CD1c-positive myeloid dendritic cell (primary cell): Measurements from ENCODE around the gene FTH1.
"Not testable (repeated sequence)": the region's sequence is repeated elsewhere in the genome, so short reads cannot be mapped to it uniquely, and the experiment has no call there.

Source experiments
- DNase-seq: peaks from one replicate; pipeline ENCODE4 v3.0.0-alpha.2; 2016; ENCODE audit errors: extremely low spot score

Gene FTH1

DNA sequence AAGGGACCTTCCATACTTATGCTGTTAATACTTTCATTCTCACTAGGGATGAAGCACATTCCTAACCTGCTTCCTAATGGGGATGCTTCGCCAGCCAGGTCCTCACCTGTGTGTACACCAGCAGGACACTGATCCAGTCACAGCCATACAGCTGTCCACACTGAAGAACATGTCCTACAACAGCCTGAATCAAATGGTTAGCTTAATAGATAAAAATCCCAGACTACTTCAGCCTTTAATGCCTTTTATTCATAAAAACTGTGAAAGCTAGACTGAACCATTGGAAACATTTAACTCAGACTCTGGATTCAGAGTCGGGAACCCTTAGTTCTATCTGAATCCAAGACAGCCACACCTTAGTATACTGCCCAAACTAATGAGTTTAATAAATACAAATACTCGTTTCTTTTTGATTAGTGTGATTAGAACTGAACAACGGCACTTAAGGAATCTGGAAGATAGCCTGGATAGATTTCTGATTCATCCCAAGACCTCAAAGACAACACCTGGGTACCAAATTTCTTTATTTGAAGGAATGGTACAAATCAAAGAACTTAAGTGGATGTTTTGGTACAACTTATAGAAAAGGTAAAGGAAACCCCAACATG, 3.3 kb downstream of the FTH1 start:
- DNase-seq: no peak

DNA sequence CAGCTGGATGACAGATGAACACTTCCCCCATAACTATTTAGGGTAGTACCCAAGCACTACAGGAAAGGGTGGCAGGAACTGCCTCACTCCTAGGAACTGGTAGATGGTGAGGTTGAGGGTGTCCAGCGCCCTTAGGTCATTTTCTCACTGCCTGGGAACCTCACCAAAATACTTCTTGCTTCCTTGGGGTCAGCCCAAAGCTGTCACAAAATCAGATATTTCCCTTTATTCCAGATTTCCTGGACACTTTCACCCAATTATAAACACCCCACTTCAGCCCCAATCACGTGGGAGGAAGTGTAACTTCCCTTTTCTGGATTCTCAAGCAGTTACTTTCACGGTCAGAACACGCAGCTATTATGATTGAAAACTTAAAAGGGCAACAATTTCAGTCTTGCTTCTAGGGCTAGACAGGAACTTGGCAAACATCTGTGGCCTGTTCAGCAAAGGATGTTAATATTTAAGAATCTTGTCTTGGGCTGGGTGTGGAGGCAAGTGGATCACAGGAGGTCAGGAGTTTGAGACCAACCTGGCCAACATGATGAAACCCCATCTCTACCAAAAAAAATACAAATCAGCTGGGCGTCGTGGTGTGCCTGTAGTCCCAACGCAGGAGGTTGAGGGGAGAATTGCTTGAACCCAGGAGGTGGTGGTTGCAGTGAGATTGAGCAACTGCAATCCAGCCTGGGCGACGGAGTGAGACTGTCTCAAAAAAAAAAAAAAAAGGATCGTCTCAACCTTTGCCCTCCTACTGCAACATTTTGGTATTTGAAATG, 4.0 kb downstream of the FTH1 start:
- DNase-seq: peak; percentile 96

DNA sequence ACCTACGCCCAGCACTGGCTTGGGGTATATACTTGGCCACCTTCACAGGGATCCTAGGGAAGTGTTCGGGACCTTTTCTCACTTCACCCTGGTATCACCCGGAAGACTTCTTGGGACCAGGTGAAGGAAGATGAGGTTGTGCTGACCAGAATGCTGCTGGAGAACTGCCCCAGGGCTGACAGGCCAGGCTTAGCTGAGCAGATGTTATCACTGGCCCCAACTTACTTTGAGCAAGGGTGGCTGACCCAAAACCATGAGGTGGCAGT, 4.5 kb downstream of the FTH1 start:
- DNase-seq: no peak

DNA sequence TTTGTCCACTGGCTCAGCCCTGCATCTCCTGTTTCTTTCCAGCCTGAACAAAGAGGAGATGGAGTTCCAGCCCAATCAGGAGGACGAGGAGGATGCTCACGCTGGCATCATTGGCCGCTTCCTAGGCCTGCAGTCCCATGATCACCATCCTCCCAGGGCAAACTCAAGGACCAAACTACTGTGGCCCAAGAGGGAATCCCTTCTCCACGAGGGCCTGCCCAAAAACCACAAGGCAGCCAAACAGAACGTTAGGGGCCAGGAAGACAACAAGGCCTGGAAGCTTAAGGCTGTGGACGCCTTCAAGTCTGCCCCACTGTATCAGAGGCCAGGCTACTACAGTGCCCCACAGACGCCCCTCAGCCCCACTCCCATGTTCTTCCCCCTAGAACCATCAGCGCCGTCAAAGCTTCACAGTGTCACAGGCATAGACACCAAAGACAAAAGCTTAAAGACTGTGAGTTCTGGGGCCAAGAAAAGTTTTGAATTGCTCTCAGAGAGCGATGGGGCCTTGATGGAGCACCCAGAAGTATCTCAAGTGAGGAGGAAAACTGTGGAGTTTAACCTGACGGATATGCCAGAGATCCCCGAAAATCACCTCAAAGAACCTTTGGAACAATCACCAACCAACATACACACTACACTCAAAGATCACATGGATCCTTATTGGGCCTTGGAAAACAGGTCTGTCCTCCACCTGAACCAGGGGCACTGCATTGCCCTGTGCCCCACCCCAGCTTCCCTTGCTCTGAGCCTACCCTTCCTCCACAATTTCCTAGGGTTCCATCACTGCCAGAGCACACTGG, 5.0 kb downstream of the FTH1 start:
- peak; percentile 18 for DNase-seq

DNA sequence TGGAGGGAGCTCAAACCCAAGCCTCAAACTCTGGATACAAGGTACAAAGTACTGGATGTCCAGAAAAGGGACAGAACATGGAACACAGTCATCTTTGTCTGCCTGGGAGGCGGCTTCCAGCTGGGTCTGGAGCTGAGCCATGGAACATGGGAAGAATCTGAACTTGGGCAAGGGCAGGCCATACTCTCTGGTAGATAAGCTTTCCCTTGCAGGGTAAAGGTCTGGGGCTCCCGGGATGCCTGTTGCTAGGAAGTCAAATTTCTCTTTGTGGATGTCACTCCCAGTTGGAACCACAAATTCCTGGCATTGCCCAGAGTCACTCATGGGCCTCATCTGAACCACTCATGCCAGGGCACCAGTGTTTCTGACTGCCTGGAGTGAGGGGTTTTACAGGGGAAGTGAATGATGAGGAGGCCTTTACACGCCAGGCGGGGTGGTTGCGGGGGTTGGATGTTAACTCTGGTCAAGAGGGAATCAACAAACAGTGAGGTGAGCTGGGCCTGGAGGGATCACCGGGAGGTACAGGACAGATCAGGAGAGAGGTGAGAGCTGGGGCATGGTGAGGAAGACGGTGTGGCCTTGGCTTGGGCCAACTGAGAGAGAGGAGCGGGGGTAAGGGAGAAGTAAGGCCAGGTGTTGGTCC, 5.7 kb downstream of the FTH1 start:
- DNase-seq: peak; percentile 17

DNA sequence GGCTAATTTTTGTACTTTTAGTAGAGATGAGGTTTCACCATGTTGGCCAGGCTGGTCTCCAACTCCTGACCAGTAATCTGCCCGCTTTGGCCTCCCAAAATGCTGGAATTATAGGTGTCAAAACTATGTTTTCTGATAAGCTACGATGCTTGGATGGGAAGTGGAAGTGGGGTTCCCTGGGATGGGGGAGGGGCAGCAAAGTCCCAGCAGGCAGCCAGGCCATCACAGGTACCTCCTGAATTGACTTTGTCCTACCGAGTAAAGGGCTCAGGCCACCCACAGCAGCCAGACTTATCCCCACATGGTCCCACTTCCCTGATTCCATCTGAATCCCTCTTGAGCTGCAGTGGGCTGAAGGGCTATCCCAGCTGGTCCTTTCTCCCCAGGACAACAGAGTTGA, 6.9 kb downstream of the FTH1 start:
- no peak for DNase-seq

DNA sequence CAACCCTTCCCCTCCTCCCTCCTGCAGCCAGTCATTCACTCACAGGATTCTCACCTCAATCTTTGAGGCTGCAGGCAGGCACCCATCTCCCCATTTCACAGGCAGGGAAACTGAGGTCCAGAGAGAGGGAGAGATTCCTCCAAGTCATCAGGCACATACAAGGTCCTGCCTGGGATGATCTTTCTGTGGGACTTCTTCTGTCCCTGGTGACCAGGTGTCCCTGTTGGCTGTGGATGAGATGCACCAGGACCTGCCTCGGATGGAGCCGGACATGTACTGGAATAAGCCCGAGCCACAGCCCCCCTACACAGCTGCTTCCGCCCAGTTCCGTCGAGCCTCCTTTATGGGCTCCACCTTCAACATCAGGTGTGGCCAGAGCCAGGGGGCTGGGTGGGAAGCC, 7.8 kb downstream of the FTH1 start:
- no peak for DNase-seq

DNA sequence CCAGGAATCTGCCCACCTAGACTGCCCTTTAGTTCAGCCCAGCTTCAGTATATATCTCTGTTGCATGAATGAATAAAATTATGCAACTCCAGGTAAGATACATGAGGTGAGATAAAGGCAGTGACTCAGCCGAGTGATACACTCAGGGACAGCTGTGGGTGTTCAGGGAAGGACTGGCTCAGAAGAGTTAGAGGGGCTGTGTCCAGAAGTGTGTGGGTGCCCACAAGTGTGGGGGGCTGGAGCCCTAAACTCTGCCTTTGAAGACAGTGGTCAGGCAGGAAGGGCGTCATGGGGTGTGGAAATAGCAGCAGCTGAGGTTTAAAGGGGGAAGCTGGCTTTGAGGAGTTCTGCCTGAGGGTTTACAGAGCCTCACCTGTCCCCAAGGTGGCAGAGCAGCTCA, 8.3 kb downstream of the FTH1 start:
- DNase-seq: no peak

DNA sequence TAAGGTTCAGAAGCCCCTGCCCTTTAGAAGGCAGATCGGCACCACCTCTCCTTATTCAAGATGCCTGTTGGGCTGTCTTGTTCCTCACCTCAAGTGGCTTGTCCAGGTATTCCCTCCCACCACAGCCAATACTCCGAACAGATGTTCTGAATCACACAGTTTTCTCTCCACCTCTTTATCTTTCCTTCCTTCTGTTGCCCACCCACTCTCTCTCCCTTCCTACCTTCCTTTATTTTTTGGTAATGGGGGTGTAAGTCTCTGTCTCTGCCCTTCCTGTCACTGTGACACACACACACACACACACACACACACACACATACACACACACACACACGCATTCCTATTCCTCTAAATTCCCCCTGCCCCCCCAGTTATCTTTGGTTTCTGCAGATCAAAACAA, 8.8 kb downstream of the FTH1 start:
- no peak for DNase-seq

DNA sequence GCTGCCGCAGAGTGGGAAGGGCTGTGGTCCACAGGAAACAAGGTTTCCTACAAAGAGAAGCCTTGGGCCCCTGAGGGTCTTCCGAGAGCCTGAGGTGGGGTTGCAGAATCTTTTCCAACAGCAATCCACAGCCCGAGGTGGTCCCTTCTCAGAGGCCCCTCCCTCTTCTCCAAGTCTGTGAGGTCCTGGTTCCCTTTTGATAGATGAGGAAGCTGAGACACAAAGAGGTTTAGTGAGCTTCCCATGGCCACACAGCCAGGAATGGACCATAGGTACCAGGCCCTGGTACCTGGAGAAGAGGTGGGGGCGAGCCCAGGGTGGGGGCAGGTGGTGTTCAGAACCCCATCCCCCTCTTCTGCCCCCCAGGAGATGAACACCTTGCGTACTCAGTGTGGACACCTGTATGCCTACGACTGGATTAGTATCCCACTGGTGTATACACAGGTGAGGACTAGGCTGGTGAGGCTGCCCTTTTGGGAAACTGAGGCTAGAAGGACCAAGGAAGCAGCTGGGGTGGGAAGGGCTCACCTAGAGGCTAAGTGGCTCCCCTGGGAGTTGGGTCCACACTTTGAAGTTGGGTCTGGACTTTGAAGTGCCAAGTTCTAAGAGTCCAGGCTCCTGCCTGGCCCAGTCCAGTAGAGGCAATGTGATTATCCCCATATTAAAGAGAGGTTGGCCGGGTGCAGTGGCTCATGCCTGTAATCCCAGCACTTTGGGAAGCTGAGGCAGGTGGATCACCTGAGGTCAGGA, 10.2 kb downstream of the FTH1 start:
- peak; percentile 31 for DNase-seq

DNA sequence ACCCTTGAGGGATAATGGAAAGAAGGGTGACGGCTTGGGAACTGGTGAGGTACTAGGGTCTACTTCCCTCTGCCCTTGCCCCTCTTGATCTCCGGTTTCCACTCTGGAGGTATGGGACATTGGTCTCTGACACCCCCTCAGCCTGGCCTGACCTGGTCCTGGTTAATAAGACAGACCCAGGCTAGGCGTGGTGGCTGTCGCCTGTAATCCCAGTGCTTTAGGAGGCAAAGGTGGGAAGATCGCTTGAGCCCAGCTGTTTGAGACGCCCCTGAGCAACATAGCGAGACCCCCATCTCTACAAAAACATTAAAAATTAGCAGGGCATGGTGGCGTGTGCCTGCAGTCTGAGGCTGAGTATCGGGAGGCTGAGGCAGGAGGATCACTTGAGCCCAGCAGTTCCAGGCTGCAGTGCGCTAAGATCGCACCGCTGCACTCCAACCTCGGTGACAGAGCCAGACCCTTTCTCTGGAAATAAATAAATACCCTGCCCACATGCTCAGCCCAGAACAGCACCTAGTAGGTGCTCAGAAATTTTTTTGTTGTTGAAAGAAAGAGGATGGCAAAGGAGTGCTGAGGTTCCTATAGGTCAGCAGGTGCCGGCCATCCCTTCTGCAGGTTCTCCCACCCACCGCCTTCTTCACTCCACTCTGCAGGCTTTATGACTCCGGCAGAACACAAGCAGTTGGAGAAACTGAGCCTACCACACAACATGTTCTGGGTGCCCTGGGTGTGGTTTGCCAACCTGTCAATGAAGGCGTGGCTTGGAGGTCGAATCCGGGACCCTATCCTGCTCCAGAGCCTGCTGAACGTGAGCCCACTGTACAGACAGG, 11.0 kb downstream of the FTH1 start:
- DNase-seq: no peak

DNA sequence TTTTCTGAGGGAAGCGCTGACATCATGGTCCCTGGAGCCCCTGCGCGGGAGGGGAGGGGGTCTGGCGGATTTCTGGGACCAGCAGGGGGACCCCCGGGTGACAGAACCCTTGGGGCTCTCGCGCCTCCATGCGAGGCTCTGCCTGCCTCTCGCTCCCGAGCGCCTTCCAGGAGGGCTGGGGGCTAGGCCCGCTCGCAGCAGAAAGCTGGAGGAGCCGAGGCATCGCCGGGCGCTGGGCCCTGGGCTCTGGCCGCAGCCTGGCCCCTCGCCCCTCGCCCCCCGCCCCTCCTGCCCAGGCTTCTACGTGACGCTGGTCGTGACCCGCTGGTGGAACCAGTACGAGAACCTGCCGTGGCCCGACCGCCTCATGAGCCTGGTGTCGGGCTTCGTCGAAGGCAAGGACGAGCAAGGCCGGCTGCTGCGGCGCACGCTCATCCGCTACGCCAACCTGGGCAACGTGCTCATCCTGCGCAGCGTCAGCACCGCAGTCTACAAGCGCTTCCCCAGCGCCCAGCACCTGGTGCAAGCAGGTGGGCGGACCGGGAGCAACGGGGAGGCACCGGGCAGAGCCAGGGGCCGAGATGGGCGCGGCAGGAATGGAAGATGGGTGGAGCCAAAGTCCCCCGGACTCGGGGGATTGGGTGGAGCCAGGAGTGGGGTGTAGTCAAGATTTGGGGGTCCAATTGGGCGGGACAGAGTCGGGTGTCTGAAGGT, 11.9 kb downstream of the FTH1 start:
- peak; percentile 35 for DNase-seq

DNA sequence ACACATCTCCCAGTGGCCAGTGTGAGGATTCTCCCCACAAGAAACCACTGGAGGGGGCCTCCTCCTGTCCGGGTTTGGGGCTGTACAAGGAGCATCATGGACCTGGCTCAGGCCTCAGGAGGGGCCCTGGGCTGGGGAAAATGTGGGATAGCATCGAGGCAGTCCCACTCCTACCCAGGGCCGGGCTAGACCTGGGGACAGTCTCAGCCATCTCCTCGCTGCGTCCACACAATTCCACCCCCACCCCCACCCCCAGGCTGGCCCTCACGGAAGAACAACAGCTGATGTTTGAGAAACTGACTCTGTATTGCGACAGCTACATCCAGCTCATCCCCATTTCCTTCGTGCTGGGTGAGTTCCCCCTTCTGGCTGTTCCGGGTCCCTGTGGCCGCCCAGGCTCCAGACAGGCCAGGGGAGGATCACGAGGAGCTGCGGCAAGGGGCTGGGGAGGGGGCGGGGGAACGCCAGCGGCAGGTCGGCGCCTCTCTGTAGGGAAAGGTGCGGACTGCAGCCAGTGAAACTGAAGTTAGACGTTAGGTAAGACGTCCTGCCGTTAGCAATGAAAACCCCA, 12.5 kb downstream of the FTH1 start:
- DNase-seq: peak; percentile 92

DNA sequence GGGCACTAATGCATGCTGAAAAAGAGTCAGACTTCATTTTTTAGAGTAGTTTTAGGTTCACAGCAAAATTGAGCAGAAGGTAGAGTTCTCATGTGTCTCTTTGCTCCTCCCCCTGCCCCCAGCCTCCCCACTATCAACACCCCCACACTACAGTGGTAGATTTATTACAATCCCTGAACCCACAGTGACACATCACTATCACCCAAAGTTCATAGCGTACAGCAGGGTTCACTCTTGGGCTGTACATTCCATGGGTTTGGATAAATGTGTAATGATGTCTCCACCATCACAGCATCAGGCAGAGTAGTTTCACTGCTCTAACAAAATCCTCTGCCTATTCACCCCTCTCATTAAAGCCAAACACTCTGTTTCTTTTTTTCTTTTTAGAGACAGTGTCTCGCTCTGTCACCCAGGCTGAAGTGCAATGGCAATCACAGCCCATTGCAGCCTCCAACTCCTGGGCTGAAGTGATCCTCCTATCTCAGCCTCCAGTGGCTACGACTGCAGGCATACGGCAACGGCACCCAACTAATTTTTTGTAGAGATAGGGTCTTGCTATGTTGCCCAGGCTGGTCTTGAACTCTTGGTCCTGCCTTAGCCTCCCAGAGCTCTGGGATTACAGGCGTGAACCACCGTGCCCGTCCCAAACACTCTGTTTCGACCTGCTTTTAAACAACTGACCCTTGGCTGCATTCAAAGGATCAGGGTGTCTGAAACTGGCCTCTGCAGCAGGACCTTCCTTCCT, 13.2 kb downstream of the FTH1 start:
- DNase-seq: peak; percentile 32

DNA sequence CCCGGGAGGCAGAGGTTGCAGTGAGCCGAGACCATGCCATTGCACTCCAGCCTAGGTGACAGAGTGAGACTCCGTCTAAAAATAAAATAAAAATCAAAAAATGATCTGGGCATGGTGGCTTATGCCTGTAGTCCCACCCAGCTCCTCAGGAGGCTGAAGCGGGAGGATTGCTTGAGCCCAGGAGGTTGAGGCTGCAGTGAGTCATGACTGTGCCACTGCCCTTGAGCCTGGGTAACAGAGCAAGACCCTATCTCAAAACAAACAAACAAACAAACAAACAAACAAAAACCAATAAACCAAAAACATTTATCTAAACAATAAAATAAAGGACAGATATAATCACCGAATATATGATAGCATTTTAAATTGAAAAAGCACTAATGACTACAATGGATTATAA, 13.8 kb downstream of the FTH1 start:
- not testable (repeated sequence) for DNase-seq

DNA sequence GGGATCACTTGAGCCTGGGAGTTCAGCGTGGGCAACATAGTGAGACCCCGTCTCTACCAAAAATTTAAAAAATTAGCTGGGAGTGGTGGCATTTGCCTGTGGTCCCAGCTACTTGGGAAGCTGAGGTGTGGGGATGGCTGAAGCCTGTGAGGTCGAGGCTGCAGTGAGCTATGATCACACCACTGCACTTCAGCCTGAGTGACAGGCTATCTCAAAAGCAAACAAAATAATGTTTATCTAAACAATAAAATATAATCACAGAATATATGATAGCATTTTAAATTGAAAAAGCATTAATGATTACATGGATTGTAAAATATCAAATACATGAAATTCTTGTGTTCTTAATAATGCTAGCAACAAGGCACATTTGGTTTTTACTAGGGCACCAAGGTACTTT, 14.6 kb downstream of the FTH1 start:
- no peak for DNase-seq

DNA sequence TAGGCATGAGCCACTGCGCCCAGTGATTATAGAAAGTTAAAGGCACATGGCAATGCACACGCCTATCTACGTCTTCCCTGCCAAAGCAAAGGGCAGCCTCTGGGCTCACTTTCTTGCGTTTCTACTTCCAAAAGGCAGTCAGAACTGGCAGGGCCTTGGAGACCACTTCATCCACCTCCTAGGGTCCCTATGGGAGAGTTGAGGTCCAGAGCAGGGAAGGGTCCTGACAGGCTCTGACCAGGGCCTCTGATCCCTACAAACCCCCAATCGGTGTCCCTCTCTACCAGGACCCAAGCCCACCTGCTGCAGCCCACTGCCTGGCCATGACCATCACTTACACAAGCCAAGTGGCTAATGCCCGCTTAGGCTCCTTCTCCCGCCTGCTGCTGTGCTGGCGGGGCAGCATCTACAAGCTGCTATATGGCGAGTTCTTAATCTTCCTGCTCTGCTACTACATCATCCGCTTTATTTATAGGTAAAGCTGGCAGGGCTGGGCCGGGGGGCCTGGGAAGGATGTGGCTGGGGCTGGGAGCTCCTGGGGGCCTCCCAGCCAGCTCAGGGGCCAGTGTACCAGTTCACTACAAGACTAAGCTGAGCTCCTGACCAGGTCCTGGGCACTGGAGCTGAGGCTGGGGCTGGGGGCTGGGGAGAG, 15.8 kb downstream of the FTH1 start:
- DNase-seq: no peak

DNA sequence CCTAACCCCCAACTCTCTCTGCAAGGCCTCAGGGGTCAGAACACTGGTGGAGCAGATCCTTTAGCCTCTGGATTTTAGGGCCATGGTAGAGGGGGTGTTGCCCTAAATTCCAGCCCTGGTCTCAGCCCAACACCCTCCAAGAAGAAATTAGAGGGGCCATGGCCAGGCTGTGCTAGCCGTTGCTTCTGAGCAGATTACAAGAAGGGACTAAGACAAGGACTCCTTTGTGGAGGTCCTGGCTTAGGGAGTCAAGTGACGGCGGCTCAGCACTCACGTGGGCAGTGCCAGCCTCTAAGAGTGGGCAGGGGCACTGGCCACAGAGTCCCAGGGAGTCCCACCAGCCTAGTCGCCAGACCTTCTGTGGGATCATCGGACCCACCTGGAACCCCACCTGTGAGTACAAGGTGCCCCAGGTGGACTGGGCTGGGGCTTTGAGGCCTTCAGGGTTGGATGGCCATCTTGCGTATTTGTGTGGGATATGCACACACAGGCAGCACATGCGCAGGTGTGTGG, 17.3 kb downstream of the FTH1 start, which contains the start of gene BEST1:
Gene BEST1 (plus strand): TSS at position 317 of the 513 bp plus-strand sequence. CDS start 1,456 bp downstream, outside the sequence.
- no peak for DNase-seq
